ENCODE measurements around the gene VWDE.
"Not testable (repeated sequence)": the region's sequence is repeated elsewhere in the genome, so short reads cannot be mapped to it uniquely, and the experiment has no call there.

VWDE gene

GRCh38 chr7:12401538-12402364 lies 1.9 kb downstream of the VWDE start:
- DNase-seq (ENCODE audit: low spot score) = no peak

GRCh38 chr7:12398186-12398585 lies 5.5 kb downstream of the VWDE start:
- no peak for DNase-seq (ENCODE audit: low spot score)

DNA sequence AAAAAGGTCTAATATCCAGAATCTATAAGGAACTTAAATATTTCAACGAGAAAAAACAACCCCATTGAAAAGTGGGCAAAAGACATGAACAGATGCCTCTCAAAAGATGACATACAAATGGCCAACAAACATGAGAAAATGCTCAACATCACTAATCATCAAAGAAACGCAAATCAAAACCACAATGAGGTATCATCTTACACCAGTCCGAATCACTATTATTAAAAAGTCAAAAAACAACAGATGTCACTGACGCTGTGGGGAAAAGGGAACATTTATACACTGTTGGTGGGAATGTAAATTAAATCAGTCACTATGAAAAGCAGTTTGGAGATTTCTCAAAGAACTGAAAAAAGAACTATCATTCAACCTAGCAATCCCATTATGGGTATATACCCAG lies 6.0 kb downstream of the VWDE start:
- no peak for DNase-seq (ENCODE audit: low spot score)

DNA sequence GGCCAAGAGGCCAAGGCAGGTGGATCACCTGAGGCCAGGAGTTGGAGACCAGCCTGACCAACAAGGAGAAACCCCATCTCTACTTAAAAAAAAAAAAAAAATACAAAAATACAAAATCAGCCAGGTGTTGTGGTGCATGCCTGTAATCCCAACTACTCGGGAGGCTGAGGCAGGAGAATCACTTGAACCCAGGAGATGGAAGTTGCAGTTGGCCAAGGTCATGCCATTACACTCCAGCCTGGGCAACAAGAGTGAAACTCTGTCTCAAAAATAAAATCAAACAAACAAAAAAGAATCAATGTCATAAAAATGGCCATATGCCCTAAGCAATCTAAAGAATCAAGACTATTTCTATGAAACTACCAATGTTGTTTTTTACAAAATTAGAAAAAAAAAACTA lies 7.0 kb downstream of the VWDE start:
- DNase-seq (ENCODE audit: low spot score) = not testable (repeated sequence)

GRCh38 chr7:12391922-12392615 lies 11.6 kb downstream of the VWDE start:
- DNase-seq (ENCODE audit: low spot score) = no peak

- peak; percentile 74 for DNase-seq (ENCODE audit: low spot score)
Measured at GRCh38 chr7:12389089-12389700, 14.5 kb downstream of the VWDE start.

DNA sequence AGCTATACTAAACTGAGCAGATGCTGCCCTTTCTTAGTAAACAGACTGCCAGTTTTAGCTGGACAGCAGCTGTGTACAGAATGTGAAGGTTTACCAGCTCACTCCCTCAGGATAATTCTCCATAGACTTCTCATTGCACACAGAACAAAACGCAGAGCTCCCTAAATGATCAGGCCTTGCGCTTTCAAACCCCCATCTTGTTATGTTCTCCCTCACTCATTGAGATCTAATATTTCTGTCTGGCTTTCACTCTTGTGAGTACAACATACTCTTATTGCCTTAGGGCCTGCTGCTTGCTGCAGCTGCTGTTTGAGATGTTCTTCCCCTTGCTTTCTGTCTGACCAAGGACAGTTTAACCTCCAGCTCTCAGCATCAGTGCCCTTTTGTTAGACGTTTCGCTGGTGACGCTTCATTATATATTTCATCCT lies 17.3 kb downstream of the VWDE start:
- no peak for DNase-seq (ENCODE audit: low spot score)

GRCh38 chr7:12385364-12385786 lies 18.3 kb downstream of the VWDE start:
- no peak for DNase-seq (ENCODE audit: low spot score)

- no peak for DNase-seq (ENCODE audit: low spot score)
Measured at GRCh38 chr7:12383377-12383776, 20.3 kb downstream of the VWDE start.

- DNase-seq (ENCODE audit: low spot score) = no peak
Measured at GRCh38 chr7:12378389-12378788, 25.3 kb downstream of the VWDE start.

GRCh38 chr7:12377406-12377805 lies 26.3 kb downstream of the VWDE start:
- no peak for DNase-seq (ENCODE audit: low spot score)

- no peak for DNase-seq (ENCODE audit: low spot score)
Measured at GRCh38 chr7:12373580-12374263, 29.9 kb downstream of the VWDE start.

- DNase-seq (ENCODE audit: low spot score) = no peak
Measured at GRCh38 chr7:12370249-12370648, 33.4 kb downstream of the VWDE start.

DNA sequence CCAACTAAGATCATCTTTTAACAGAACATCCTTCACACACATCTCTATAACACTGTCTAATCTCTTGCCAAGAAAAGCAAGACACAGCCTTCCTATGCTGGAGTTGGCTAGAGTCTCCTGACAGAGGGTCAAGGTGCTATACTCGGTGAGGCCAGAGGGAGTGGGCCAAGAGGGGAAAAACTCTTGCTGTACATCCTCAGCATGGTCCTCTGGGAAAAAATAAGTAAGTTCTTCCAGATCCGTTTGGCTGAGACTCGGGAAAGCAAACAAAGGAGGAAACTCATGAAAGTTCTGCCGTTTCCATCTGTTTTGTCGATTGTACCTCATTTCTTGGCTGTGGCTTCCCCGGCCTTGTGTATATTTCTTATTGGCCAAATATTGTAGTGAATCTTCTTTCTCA lies 33.9 kb downstream of the VWDE start:
- DNase-seq (ENCODE audit: low spot score) = no peak

DNA sequence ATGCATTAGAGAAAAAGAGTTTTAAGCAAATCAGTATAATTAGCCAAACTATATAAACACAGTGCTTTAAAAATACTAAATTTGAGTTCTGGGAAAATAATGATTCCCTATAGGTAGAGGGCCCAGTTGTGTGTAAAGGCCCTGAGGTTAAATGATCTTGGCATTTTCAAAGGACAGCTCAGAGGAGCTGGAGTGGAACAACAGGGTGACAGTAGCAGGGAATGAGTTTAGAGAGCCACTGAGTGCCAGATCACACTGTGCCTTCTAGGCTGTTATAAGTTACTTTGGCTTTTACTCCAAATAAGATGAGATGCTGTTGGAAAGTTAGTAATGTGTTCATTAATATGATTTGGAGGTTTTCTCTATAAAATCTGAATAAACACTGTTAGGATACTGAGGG lies 34.6 kb downstream of the VWDE start:
- DNase-seq (ENCODE audit: low spot score) = no peak

GRCh38 chr7:12360948-12361347 lies 42.7 kb downstream of the VWDE start:
- no peak for DNase-seq (ENCODE audit: low spot score)

- DNase-seq (ENCODE audit: low spot score) = no peak
Measured at GRCh38 chr7:12358694-12359093, 45.0 kb downstream of the VWDE start.

DNA sequence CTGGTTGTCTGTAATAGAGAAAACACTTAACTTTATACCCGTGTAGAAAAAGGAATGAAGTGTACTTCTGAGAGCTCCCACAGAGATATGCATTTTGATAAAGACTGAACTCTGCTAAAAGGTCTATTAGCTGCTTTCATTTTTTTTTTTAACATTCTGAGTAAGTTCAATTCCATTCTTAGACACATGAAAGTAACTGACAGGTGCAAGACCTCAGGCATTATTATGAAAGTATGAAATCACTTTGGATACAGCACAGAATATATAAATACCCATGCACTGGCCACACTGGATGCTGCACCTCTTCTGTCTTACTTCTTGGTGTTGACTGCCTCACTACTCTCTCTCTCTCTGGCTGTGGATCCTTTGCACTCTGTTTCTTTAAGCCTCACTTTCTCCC lies 46.2 kb downstream of the VWDE start:
- no peak for DNase-seq (ENCODE audit: low spot score)

DNA sequence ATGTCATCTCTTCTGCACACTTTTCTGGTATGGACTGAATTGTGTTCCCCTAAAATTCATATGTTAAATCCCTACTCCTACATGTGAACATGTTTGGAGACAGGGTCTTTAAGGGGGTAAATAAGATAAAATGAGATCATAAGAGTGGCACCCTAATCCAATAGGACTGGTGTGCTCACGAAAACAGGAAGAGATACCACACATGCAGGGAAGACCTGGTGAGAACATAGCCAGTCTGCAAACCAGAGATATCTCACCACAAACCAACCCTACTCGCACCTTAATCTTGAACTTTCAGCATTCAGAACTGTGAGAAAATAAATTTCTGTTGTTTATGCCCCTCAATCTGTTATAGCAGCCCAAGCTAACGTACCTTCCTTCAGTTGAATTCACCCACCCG lies 51.8 kb downstream of the VWDE start:
- DNase-seq (ENCODE audit: low spot score) = no peak

DNA sequence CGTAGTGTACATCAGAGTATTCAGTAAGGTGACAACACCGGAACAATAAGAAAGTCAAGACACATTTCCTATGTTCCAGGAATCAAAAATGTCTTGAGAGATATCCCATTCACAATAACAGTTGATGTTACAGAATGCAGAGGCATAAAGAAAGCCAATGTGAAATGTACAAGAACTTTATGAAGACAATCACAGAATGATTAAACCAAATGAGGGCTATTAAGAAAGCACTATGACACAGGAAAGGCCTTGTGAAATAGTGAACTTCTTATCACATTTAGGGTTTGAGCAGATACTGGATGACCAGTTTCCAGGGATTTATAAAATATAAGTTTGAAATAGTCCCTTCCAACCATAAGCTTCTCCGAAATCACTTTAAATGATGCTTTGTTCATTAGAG lies 52.7 kb downstream of the VWDE start:
- DNase-seq (ENCODE audit: low spot score) = no peak

DNA sequence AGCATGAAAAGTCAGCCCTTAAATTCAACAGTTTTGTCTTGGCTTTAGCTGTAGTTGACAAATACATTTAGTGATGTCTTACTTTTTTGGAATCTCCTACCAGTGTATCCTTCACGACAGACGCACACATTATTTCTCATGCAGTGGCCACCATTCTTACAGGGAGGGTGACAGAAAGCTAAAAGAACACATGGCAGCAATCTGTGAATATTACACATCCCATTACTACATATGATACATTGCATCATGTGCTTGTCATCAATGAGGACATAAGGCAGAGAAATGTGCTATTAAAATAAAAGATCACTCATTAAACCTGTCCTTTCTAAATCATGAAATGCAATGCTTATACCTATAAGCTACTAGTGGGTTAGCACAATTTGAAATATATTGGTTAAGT lies 66.6 kb downstream of the VWDE start:
- no peak for DNase-seq (ENCODE audit: low spot score)
